Subcutaneous adipose tissue (tissue), 4 donors: Measurements from ENCODE around the gene ANKFN1. TPM values are rescaled to one million over a fixed set of nuclear protein-coding genes. Genes with fewer than 3 reads are reported as not detected.

Experiments used
- CTCF ChIP-seq: fragments of 450-650 bp; IDR thresholded peaks from one replicate; pipeline ENCODE4 v1.5.1; 2016; ENCODE audit warnings: low read depth, mild to moderate bottlenecking, control low read depth, antibody characterized with exemption, moderate library complexity
- total RNA-seq, 4 donors: library from RNA; depleted of rRNA; stranded (reverse); fragments of >200 nt; gene quantifications; one replicate each; pipeline ENCODE4 v1.1.0, GENCODE V29; 2016

ANKFN1 gene
- total RNA-seq, 4 donors from 2014 or later: 2.9 to 15.5 (median 5.3) TPM; not detected in 1

- TF ChIP-seq CTCF: no peak
These were observed 138.7 kb downstream of the ANKFN1 start for GRCh38 chr17:56292010-56292409.

GRCh38 chr17:56292578-56292977 lies 139.3 kb downstream of the ANKFN1 start:
- no peak for TF ChIP-seq CTCF

- no peak for TF ChIP-seq CTCF
These were observed 143.9 kb downstream of the ANKFN1 start for GRCh38 chr17:56297184-56297583.

GRCh38 chr17:56298846-56299245 lies 145.6 kb downstream of the ANKFN1 start:
- TF ChIP-seq CTCF: no peak

GRCh38 chr17:56300144-56300543 lies 146.9 kb downstream of the ANKFN1 start:
- TF ChIP-seq CTCF: no peak

GRCh38 chr17:56305007-56305406 lies 151.7 kb downstream of the ANKFN1 start:
- TF ChIP-seq CTCF: no peak

GRCh38 chr17:56309897-56310296 lies 156.6 kb downstream of the ANKFN1 start:
- TF ChIP-seq CTCF: no peak

GRCh38 chr17:56310782-56311181 lies 157.5 kb downstream of the ANKFN1 start:
- TF ChIP-seq CTCF: no peak
